Left kidney (tissue), 2 donors: ENCODE results near the gene MYBPC1. TPM values are rescaled to one million over a fixed set of nuclear protein-coding genes. Genes with fewer than 3 reads are reported as not detected.
A peak's percentile ranks its signal among the peaks of the same experiment; 100 is the strongest.

Source experiments
- DNase-seq: peaks from one replicate; pipeline ENCODE4 v3.0.0-alpha.2; 2013
- polyA plus RNA-seq: library from polyadenylated mRNA; unstranded; fragments of 120-200 nt; gene quantifications from one replicate; pipeline ENCODE4 v1.2.1, GENCODE V29; 2013; ENCODE audit not compliant: insufficient read length

Gene MYBPC1
- polyA plus RNA-seq, 1 donor: not detected

DNA sequence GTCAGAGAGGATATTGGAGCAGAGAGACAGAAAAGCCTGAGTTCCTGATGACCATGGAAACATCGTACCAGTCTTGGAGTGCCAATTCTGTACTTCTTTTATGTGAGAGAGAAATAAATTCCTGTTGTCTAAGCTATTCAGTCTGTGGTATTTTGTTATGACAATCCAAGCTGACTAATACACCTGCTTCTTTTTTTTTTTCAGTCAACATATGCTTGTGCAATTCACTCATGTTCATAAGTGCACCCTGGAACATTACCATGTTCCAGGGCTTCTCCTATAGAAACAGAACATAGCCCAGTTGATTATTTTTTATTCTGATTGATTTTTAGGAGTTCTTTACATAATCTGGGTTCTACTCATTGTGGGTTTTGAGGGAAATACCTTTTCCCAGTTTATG, 100.9 kb downstream of the MYBPC1 start:
- DNase-seq: no peak

DNA sequence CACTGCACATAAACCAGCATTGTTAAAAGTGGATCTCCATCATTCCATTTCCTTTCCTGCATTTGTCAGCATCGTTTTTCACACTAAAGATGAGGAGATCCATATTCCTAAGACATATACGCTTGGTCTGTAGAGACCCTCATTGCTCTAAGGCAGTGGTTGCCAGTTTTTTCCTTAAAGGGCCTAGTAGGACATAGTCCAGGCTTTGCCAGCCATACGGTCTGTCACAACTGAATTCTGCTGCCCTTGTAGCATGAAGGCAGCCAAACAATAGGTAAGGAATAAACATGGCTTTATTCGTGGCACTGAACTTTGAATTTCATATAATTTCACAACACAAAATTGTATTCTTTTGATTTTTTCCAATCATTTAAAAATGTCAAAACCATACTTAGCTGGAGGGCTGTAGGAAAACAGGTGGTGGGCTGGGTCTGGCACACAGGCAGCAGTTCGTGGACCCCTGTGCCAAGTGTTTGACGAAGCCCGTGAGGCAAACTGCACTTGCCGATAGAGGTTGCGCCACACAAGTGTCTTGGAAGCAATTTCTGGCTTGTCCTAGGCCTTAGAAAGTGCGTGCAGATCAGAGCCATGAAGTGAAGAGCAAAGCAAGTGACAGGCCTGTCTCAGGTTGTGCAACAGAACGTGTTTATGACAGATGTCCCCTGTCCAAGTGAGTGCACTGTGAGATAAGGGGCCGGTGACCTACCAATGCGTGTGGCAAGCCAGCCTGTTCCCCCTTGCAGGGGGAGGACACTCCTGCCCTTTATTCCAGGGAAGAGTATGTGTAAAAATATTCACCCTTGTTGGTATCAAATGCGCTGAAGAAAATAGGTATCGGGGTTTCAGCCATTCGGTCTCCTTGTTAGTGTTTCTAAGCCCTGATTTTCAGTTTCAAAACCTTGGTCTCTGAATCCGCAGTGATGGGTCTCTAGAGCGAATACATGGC, 101.8 kb downstream of the MYBPC1 start:
- DNase-seq: no peak

- DNase-seq: peak; percentile 40
Observed at GRCh38 chr12:101697197-101697929, 102.6 kb downstream of the MYBPC1 start, which contains the start of gene CHPT1. CHPT1 (plus strand) TSS chr12:101697640; CDS start chr12:101697862, 222 bp downstream.

- DNase-seq: peak; percentile 26
Observed at GRCh38 chr12:101697930-101698799, 103.4 kb downstream of the MYBPC1 start.

DNA sequence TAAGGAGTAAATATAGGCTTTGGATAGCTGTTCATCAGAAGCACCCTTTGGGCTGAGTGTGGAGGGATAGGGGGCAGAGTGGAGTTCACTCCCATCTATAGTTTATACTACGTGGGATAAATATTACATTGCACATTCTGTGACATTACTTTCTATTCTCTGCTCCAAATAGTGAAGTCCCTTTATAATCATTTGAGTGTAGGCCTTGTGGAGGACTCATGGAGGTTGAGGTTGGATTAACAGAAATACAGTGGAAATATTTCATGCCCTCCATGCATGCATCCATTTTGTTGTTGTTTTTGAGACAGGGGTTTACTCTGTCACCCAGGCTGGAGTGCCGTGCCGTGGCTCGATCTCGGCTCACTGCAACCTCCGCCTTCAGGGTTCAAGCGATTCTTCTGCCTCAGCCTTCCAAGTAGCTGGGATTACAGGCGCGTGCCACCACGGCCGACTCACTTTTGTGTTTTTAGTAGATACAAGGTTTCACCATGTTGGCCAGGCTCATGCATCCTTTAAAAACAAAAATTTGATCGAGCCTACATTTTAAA, 104.1 kb downstream of the MYBPC1 start:
- no peak for DNase-seq

- no peak for DNase-seq
Observed at GRCh38 chr12:101700299-101700820, 105.6 kb downstream of the MYBPC1 start.

DNA sequence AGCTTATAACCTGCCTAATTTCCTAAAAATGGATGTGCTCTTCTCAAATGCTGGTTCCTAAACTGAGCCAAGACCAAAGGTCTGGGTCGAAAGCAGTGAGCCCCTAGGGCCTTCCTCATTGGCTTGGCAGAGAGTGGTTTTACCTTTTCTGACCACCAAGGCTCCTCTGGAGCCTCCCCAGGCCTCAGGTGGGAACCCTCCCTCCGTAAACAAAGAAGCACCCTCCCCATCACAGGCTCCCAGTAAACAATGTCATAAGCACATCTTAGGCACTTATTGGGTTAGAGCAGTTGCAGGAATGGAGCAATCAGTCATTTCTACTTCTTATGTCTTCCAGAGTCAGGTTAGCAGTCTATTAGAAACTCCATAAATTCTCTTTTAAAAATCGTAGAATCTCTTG, 108.7 kb downstream of the MYBPC1 start:
- DNase-seq: no peak

DNA sequence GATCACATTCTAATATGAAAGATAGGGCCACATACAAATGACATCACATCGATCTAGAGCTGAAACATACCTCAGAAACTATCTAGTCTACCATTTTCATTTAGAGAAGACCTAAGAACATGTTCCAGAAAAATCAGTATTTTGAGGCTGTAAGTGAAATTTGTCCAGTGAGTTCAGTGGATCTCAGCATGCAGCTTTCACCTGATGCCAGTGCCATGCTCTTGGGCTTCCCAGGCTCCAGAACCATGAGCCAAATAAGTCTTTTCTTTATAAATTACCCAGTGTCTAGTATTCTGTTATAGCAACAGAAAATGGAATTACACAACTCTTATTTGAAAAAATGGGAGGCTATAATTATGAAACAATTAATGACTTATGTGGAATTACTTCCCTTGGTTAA, 111.6 kb downstream of the MYBPC1 start:
- DNase-seq: no peak

DNA sequence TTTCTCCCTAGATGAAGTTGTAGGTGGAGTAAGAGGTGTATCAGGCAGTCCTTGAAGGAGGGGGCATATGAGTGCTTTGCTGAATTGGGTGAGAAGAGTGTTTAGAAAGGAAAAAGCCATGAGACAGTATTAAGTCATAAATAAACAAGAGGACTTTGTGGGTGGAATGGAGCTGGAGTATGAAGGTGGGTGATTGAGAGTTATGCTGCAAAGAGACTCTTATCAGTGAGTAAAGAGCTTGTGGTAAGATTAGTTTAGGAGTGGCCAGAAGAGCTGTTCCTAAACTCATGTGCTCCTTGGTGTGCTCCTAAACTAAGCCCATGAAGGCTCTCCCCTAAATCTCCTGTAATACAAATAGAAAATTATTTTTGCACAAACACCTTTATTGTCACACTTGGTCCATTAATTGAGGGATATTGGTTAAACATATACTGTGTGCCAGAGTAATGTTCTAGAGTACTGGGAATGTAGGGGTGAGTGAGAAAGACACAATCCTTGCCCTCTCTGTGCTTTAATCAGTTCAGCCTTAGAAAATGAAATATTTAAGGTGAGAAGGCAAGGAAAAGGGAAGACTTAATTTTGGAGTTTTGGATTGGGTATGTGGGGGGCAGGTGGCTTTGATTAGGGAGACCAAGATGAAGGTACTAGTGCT, 112.5 kb downstream of the MYBPC1 start:
- no peak for DNase-seq

GRCh38 chr12:101710288-101710687, 115.5 kb downstream of the MYBPC1 start:
- DNase-seq: no peak

- DNase-seq: peak; percentile 38
Observed at GRCh38 chr12:101713059-101713682, 118.4 kb downstream of the MYBPC1 start.

DNA sequence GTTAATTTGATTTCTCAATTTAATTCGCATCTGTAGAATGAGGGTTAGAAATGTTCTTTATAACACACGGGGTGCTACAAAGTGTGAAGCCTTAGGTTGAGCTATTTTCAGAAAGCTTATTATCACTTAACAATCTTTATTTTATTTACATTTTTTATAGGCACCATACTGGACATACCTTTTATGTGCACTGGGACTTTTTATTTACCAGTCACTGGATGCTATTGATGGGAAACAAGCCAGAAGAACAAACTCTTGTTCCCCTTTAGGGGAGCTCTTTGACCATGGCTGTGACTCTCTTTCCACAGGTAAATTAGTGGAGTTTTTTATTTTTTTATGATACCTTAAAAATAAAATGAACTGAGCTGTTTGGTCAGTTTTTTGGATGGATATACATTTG, 119.2 kb downstream of the MYBPC1 start:
- DNase-seq: no peak

DNA sequence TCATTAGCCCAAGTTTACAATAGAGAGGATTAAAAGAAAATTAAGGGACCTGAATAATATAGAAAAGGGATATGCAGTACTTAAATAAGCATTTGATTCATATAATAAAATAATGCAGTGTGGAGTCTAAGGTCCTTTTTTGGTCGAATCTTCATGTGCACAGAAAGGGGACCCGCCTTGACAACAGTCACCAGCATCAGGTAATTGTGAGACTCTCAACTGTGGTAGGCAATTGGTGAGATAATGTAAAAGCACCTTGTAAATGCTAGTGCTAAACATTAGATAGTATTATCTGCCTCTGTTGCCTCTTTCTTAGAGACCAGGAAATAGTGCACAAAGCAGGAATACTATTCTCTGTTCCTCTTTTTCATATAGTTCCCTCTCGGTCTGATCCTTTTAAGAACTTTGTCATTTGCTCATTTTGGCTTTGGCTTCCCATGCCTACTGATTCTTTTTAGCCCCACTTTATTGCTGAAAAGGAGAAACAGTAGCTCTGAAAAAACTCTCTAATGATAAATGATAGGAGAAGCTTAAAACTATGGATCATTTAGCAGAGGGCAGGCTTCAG, 120.2 kb downstream of the MYBPC1 start:
- DNase-seq: no peak

- no peak for DNase-seq
Observed at GRCh38 chr12:101719566-101719965, 124.8 kb downstream of the MYBPC1 start.

GRCh38 chr12:101720118-101720517, 125.3 kb downstream of the MYBPC1 start:
- no peak for DNase-seq

GRCh38 chr12:101722392-101722791, 127.6 kb downstream of the MYBPC1 start:
- no peak for DNase-seq

- no peak for DNase-seq
Observed at GRCh38 chr12:101727098-101727497, 132.3 kb downstream of the MYBPC1 start.

DNA sequence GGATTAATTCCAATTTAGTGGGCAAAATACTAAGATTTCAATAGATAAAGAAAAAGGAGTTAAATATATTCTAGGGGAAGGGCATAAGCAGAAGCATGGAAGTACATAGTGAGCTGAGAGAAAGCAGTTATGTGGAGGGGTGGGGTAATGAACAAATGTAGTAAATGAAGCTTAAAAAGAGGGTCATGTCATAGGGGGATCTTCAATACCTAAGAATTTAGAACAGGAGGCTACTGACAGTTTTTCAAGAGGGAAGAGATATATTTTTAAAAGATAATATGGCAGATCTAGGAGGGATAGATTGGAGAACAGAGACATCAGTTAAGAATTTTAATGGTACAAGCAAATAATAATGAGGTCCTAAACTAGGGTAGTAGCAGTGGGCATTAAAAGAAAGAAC, 135.1 kb downstream of the MYBPC1 start:
- no peak for DNase-seq

GRCh38 chr12:101732318-101732717, 137.5 kb downstream of the MYBPC1 start:
- DNase-seq: no peak

DNA sequence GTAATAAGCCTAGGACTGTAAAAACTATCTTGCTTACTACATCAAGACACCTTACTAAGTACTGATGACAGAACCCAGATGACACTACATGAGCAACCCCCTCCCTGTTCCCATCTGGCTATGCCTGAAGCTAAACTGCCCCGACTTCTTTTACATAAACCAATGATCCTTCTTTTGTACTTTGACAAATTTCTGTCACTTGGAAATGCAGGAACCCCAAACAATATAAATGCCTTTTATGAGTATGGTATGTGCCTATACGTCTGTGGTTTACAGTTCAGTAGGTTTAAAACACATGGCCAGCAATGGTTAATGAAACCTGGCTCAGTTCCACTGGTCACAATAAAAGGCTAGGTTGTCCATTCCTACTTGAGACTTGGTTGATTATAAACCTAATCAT, 138.4 kb downstream of the MYBPC1 start:
- DNase-seq: peak; percentile 8
